SKM-1 (cell line): Measurements from ENCODE around the gene DYNC1LI1.

Experiments used
- DNase-seq: peaks from one replicate; lab custom pipeline; 2025; ENCODE audit not compliant: unreplicated experiment; lab: John Stamatoyannopoulos, UW

The DYNC1LI1 gene

DNA sequence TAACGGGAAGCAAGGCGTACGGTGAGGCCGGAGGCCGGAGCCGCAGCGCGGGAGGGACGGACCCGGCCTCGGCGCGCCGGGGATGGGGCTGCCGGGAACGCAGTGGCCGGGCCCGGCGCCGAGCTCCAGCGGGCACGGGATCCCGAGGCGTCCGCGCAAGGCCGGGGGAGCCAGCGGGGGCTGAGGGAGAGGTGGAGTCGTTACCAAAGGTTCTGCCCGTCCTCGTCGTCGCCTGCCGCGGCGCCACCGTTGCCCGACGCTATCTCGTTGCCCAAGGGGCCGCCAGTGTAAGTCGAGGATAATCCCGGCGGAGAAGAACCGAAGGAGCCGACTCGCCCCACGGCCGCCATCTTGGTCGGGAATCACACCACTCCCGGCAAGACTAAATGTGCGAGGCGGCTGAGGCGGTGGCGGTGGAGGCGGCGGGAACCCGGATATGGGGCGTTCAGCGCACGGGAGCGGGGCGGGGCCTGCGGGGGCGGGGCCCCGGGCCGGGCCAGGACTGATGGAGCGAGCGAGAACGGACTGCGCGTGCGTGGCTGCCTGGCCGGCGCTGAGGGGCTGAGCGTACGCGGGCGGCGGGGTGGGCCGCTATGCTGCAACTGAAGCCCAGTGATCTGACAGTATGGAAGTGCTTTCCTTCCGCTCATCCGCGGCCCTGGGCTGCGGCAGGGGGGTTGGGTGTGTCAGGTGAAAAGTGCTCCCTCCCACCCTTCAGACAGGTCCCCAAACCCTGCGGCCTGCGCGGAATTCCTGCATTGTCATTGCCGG lies at the start of gene DYNC1LI1:
Gene DYNC1LI1 (minus strand): TSS at position 438 of the 771 bp plus-strand sequence. CDS start 88 bp downstream, at position 350.
- DNase-seq: peak; percentile 57

- DNase-seq: no peak
These were observed 48.7 kb upstream of the DYNC1LI1 start for GRCh38 chr3:32619395-32619794.

- no peak for DNase-seq
These were observed 45.8 kb upstream of the DYNC1LI1 start for GRCh38 chr3:32616267-32616962.

DNA sequence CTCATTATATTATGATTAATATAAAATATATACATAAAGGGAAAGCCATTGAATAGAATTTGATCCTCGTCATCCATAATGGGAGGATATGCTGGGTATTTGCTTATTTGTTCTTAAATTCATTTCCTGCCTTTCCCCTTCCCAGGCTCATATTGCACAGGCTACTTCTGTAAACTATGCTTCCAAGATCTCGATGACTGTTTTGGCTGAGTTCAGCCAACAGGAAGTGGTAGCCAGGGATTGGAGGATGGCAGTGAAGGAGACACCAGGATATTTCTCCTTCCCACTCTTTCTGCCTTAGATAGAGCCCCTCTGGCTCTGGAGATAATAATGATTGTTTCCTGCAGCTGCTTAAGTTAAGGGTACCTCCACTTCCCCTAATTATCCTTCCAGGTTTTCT lies 44.3 kb upstream of the DYNC1LI1 start:
- DNase-seq: no peak

DNA sequence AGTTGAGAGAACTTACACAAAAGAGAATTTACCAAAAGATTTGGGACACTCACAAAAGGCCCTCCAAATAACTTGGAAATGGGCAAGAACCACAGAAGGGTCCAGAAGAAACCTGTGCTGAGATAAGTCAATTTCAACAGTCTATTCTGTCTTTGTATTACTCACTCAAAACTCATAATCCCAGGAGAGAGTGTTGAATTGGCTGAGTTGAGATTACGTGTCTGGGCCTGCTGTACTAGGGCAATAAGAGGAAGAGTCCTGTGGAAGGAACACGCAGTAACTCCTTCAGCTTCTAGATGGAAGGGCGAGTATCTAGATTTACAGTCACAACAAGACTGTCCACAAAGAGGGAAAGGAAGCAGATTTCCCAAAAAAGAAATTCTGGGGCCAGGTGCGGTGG lies 42.5 kb upstream of the DYNC1LI1 start:
- no peak for DNase-seq

DNA sequence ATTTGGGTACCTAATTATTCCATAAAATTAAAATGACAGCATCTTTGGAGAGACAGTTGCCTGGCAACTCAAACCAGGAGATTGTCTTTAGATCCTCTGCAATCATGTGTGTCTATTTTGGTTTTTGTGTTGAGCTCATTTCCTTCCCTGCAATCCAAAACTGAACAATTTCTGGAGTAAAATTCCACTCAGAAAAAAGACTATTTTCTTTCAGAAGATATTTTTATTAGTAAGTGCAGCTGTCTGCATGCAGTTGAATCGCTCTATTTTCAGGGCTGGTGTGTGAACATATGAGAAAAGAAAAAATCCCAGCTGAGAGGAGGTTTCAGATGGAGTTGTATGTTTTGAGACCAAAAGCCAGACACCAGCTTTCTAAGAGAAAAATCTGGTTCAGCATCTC lies 41.9 kb upstream of the DYNC1LI1 start:
- DNase-seq: no peak

- no peak for DNase-seq
These were observed 36.9 kb upstream of the DYNC1LI1 start for GRCh38 chr3:32607522-32607921.

GRCh38 chr3:32606960-32607359 lies 36.3 kb upstream of the DYNC1LI1 start:
- DNase-seq: no peak

GRCh38 chr3:32606277-32606676 lies 35.6 kb upstream of the DYNC1LI1 start:
- no peak for DNase-seq

- no peak for DNase-seq
These were observed 32.4 kb upstream of the DYNC1LI1 start for GRCh38 chr3:32603064-32603463.

DNA sequence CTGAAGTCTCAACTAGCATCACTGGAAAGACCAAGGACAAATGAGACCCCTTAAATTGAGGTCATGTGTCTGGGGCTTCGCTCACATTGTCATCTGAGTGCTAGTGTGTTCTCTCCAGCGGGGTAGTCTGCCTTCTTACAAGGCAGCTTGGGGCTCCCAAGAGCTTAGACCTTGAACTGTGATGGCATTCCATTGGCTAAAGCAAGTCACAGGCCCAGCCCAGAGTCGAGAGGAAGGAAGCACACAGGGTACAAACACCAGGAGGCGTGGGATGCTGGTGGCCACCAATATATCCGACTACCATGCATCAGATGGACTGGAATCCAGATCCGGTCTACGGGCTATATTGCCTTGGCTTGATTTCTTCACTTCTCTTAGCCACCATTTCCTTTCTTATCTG lies 31.5 kb upstream of the DYNC1LI1 start:
- DNase-seq: no peak

DNA sequence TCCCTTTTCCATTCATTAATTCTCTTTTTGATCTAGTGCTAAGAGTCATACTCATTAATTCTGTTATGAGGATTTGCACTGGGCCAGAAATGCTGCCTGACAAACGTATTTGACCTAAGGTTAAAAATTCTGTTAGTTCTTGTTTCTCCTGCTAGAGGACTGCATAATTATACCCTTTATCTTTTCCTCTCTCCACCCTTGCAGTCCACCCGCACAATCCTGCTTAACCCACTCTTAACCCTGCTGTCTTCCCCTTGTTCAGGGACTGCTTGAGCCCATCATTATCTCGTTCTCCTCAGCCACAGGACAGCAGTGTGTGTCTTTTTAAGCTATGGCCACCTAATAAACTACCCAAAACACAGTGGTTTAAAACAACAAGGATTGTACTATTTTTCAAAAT lies 31.1 kb upstream of the DYNC1LI1 start:
- DNase-seq: no peak

DNA sequence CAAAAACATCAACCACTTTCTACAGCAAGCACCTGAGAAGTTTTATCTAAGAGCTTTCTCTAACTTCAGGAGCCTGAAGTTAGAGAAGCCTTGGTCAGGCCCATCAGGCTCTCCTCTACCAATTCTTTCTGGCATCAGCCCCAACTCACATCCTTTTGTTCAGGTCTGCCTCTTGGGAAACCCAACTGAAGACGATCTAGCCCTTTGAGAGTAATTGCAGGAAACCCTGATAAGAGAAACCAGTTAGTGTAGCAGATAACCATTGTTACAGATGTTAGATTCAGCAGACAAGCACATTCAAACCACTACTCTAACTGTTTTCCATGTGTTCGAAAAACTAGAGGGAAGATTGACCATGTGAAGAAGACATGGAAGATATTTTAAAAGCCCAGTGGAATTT lies 27.0 kb upstream of the DYNC1LI1 start:
- DNase-seq: no peak

GRCh38 chr3:32596909-32597369 lies 26.3 kb upstream of the DYNC1LI1 start:
- no peak for DNase-seq

- no peak for DNase-seq
These were observed 25.7 kb upstream of the DYNC1LI1 start for GRCh38 chr3:32596282-32596908.

DNA sequence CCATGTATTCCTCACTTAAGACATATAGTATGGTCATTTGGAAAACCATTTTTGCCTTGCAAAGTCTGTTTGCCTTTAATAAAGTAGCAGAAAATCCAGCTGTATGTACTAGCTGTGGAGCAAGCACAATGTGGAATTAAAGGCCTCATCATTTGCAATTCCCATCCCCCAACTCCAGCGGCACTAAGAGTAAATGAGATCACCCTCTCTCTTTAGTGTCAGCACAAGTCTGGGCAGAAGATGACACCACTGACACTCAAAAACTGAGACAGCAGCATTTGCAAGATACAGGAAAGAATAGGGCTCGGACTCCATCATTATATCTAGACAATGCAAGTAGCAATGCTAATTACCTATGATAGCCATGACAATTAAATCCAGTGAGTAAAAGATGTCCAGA lies 24.7 kb upstream of the DYNC1LI1 start:
- no peak for DNase-seq

DNA sequence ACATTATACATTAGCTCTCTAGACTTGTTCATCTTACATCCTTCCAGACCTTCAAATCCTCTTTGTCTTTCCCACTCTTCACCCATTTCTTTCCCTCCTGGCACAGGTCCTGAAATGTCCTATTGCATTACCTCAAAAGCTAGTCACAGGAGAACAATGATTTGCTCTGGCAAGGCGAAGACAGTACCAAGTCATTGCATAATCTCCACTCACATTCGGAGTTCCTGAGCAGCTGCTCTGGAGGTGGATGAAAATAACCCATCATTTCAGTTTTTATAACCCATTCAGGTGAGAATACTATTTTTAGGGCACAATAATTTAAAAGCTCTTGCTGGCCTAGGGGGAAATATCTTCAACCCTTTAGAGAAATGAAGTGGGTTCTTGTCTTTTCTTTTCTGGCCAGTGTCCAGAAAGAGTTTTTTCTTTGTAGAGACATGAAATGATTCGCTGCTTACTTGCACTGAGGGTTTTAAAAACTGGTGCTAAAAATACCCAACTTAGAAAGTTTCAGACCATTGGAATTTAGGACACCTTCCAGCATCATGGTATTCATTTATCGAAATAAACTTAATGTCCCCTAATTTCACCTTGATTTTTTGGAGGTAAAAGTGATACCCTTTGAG lies 23.4 kb upstream of the DYNC1LI1 start:
- DNase-seq: no peak

GRCh38 chr3:32592696-32593353 lies 22.2 kb upstream of the DYNC1LI1 start:
- no peak for DNase-seq

DNA sequence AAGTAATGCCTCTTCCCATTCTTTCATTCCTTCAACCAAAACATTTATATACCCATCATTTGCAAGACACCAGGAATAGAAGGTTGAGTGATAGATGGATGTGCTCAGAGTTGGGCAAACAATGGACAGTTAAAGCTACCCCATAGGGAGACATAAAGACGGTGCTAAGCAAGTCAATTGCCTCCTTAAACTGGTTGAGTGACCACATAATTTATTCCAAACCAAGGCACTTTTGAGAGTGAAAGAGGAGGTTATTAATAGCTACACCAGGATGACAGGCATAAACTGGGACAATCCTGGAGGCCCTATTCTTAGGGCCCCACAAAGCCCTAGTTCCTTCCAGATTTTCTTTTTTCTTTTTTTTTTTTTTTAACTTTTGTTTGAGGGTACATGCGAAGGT lies 21.4 kb upstream of the DYNC1LI1 start:
- no peak for DNase-seq

DNA sequence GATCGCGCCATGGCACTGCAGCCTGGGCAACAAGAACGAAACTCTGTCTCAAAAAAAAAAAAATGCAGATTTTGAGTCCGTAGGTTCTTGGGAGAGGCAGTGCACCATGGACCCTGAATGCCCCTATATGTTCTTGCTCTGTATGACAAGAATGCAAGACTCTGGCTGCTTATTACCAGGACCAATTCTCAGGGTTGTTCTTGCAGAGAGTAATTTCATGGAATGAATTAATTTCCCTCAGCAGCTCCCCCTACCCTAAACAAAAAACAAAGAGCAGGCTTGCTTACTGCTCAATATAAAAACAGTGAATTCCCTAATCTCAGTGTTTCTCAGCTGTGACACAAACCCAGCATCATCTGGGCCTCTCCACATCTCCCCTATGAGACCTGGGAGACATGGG lies 20.5 kb upstream of the DYNC1LI1 start:
- DNase-seq: no peak

- no peak for DNase-seq
These were observed 15.7 kb upstream of the DYNC1LI1 start for GRCh38 chr3:32586356-32586755.
